ENCODE measurements around the gene ADGRB2.

ADGRB2 gene

GRCh38 chr1:31793586-31794285 is 29.6 kb upstream of the ADGRB2 start:
- DNase-seq (ENCODE audit: low spot score) = no peak

DNA sequence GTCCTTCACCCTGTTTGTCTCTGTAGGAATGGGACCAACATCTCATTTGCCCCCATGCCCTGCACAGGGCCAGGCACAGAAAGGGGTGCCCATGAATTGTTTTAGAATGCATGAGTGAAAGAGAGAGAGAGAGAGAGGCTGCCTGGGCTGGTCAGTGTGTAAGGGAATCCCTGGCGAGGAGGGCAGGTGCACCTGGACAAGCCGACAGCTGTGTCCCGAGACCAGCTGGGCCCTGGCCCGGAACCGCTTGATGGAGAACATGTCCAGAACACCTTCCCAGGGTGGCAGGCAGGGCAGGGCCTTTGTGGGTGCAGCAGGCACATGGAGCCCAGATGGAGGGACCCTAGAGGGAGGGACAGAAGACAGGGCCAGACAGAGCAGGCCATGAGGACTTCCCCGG is 28.9 kb upstream of the ADGRB2 start:
- DNase-seq (ENCODE audit: low spot score) = no peak

- no peak for DNase-seq (ENCODE audit: low spot score)
Measured at GRCh38 chr1:31792541-31792940, 28.4 kb upstream of the ADGRB2 start.

DNA sequence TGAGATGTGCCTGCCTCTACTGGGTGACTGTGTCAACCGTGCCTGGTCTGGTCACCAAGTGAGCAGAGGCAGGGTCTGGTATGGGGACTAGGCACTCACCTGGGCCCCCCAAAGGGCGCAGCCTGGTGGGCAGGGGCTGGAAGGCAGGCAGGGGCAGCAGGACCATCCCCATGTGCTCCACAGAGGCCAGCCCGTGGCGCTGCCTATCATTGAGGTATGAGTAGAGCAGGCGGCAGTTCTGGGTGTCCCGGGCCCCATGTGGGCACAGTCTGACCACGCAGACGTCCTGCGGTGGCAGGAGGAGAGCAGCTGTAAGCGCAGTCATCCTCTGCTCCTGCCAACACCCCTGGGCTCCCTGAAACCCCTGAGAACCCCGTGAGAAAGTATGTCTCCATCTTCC is 28.0 kb upstream of the ADGRB2 start:
- no peak for DNase-seq (ENCODE audit: low spot score)

DNA sequence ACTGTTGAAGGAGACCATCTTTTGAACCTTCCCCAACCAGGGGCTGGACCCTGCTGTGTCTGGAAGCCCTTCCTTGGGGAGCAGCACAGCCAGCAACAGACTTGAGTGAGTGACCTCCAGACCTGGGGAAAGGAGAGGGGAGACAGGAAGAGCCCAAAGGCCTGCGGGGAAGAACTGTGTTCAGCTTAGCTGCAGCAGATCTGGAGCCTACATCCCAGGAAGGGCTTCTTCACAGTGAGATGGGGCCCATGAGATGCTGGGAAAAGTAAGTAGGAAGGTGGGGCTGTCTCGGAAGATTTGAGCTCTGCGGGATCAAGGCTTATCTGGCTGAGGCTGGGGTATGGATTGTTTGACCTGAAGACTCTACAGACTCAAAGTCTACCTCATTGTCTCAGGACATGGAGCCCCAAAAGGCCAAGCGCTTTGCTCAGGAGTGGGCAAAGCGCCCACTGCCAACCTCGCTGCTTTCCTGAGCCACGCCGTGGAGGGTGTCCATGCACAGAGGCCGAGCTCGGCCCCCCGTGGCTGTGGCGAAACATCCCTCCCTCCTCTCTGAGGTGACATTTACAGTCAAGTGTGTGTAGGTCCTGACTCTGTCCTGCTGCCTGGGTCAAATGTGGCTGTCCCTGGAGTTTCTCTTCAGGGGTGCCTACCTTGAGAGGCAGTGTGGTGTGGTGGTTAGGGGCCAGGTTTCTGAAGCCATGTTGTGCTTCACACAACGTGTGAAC is 27.2 kb upstream of the ADGRB2 start:
- no peak for DNase-seq (ENCODE audit: low spot score)

DNA sequence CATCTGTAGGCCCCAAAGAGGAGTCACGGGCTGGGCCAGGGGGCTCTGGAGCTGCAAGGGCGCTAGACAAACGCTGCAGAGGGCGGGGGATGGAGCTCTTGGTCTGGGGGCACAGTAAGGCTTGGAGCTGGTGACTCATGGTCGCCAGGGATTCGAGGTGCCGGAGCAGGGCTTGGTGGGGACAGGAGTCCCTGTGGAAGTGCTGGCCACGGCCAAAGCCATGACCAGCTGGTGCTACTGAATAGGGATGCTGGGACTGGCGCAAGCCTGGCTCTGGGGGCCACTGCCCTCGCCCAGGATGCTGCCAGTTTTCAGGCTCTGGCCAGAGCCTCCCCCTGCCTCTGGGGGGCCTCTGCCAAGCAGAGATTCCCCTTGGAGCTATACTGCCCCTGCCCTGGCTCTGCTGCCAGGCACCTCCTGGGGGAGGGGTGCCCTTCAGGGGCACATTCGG is 26.5 kb upstream of the ADGRB2 start:
- no peak for DNase-seq (ENCODE audit: low spot score)

- DNase-seq (ENCODE audit: low spot score) = no peak
Measured at GRCh38 chr1:31790140-31790539, 26.0 kb upstream of the ADGRB2 start.

- DNase-seq (ENCODE audit: low spot score) = peak; percentile 89
Measured at GRCh38 chr1:31789259-31790065, 25.3 kb upstream of the ADGRB2 start.

- DNase-seq (ENCODE audit: low spot score) = peak; percentile 41
Measured at GRCh38 chr1:31788825-31789256, 24.7 kb upstream of the ADGRB2 start.

DNA sequence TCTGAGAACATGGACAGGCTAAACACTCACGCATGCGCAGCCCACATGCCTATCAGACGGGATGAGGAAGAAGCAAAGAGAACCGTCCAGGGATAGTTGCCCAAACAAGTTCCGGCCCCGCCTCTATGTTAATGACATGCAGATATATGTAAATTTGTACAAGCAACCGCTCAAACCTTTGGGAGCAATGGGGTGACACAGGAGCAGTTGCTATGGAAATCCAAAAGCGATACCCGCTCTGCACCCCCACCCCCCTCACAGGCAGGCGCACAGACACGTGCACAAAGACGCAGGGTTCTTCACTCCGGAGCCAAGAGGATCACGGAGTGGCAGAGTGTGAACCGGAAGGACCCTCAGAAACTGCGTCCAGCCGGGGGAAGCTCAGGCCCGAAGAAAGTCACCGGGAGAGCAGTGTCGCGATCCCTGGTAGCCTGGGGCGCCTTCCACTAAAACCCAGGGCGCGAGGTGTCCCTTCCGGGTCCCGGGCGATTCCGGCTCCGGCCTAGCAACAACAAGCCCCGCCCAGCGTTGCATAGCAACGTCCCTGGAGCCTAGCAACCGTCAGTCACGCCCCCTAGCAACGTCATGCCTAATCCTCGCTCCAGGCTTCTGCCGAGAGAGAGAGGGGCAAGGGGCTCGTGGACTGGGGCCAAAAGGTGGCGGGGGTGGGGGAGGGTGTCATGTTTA is 24.1 kb upstream of the ADGRB2 start:
- peak; percentile 97 for DNase-seq (ENCODE audit: low spot score)

- no peak for DNase-seq (ENCODE audit: low spot score)
Measured at GRCh38 chr1:31787786-31788137, 23.6 kb upstream of the ADGRB2 start.

GRCh38 chr1:31787261-31787660 is 23.1 kb upstream of the ADGRB2 start:
- DNase-seq (ENCODE audit: low spot score) = no peak

DNA sequence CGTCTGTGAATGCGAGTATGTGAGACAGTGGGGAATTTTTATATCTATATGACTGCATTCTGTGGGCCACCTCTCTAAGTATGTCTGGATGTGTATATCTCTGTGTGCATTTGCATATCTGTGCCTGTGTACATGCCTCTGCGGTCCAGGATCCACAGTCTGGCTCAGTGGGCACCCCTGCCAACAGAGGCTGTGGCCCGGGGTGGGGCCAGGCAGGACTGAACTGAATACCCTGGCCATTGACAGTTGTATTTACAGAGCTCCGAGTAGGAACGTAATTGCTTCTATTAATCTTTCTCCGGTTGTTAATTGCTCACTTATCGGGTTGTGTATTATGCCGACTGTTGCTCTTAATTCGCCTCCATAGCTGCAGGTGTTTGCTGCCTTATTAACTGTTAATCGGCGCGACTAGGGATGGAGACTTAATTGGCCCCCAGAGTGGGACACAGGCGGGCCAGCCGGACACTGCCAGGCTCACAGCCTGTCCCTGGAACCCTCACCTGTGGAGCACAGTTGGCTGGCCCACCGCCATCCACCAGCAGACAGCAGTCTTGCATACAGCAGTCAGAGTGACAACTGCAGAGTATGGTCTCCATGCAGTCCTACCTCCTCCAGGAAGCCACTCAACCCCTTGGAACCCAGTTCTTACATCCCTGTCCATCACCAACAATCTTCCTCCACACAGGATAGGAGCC is 22.4 kb upstream of the ADGRB2 start:
- DNase-seq (ENCODE audit: low spot score) = no peak

GRCh38 chr1:31785947-31786290 is 21.8 kb upstream of the ADGRB2 start:
- DNase-seq (ENCODE audit: low spot score) = no peak

DNA sequence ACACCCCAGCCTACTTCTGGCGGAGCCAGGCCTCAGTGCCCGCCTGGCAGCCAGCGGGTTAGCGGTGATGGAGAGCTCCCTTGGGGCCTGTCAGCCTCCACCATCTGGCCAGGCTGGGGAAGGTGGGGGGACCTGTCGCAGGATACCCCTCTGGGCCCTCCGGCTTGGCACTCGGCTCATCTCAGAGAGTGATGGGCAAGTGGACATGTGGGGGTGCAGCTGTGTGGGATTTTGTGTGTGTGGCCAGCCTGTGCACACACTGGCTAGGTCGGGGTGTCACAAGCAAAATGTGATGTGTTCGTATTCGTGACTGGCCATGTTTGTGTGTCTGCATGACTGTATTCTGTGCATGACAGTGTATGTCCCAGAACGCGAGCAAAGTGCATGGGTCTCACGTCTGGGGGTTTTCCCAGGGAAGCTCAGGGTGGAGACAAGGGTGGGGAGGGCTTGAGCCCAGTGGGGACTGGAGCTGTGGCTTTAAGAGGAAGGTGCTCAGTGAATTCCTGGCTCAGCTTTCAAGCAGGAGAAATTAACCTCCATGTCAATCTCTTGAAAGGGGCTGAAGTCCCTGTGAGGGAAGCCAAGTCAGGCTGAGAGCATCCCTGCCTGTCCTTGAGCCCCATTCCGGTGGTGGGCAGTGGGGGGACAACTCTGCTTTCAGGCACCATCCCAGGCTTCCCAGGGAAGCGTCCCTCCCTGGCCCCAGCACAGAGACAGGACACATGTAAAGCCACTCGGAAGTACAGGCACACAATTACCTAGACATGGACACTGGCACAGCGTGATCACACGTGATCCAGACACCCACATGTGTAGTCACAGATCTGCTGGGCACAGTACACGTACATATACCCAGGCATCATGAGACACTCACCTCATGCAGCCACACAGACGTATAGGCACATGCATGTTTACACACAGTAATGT is 21.1 kb upstream of the ADGRB2 start:
- DNase-seq (ENCODE audit: low spot score) = no peak

GRCh38 chr1:31784356-31785019 is 20.3 kb upstream of the ADGRB2 start:
- DNase-seq (ENCODE audit: low spot score) = no peak

DNA sequence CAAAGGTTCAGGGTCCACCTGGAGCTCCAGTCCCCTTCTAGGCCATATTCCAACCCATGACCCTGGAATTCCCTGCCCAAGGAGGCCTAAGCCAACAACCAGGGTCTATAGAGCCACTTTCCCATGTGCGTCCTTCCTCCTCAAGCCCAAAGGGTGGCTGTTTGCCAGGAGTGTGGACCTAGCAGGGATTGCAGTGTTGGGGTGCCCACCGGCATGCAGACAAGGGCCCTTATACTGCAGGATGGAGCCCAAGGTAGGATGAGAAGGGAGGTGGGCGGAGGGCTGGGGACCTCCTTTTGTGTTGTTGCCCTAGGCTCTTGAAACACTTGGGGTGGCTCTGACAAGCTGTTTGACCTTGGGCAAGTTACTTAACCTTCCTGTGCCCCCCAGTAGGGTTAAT is 19.7 kb upstream of the ADGRB2 start:
- no peak for DNase-seq (ENCODE audit: low spot score)

DNA sequence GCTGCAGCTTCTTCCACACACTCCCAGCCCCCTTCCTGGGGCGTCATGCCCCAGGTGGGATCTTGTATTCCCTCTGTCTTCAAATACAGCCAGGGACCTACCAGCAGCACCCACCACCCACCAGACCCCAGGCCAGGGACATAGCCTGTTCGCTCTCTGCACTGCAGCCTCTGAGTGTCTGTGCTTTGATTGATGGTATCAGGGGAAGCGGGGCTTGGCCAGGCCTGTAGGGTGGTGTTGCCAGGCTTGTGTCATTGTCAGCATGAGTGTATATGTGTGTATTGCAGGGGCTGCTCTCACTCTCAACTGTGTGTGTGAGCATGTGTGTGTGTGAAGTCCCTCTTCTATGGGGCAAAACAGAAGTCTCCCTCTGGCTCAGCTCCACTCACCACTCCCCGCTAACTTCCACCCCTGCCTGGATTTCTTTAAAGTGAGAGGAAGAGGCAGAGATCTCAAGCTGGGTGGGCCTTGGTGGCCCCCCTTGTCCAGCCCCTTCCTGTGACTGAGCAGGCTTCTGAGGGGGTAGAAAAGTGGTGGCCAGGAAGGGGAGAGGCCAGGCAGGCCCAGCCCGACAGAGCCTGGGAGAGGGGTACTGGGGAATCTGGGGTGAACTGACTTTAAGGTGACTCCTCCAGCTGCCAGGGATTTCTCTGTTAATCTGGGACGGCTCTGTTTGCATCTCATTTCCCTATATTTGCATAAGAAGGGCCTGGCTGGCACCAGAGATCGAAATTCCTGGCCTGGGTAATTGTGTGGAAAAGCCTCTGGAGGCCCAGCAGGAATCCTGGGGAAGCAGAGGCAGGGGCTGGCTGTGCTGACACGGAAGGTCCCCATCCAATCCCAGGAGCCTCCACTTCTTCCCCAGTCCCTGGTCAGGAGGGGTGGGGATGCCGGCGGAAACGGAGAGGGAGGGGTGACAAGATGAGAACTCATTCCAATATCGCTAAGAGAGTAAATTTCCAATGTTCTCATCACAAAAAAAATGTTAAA is 18.6 kb upstream of the ADGRB2 start:
- no peak for DNase-seq (ENCODE audit: low spot score)

Measured in COLO829 (cell line).